DOHH2 (cell line): ENCODE data around the gene GDF7.

Source experiments
- CTCF ChIP-seq: fragments of 200-600 bp; sonication (generic); IDR thresholded peaks from one replicate; pipeline ENCODE4 v1.5.1; 2014; ENCODE audit warnings: antibody characterized with exemption, mild to moderate bottlenecking, low read depth, low read length; ENCODE audit not compliant: poor library complexity, severe bottlenecking
- EZH2phosphoT487 ChIP-seq: fragments of 200-600 bp; sonication (generic); IDR thresholded peaks from 2 replicates; pipeline ENCODE4 v1.6.1; 2017; ENCODE audit warnings: borderline replicate concordance, mild to moderate bottlenecking, antibody characterized with exemption, low read length, moderate library complexity, mixed read lengths

GRCh38 chr2:20633001-20633400 is 33.9 kb upstream of the GDF7 start:
- no peak for TF ChIP-seq CTCF
- no peak for TF ChIP-seq EZH2phosphoT487
